Measurements from ENCODE around the gene COL4A2. TPM values are rescaled to one million over a fixed set of nuclear protein-coding genes. Genes with fewer than 3 reads are reported as not detected.
A peak's percentile ranks its signal among the peaks of the same experiment; 100 is the strongest.

COL4A2 gene
- total RNA-seq, 1 donor from 2014 or later, result 1,465 TPM

GRCh38 chr13:110290153-110290552 is 16.9 kb upstream of the COL4A2 start:
- no peak for DNase-seq (ENCODE audit: low read depth)

- no peak for DNase-seq (ENCODE audit: low read depth)
These were observed 16.3 kb upstream of the COL4A2 start for GRCh38 chr13:110290826-110291225.

- DNase-seq (ENCODE audit: low read depth), result no peak
These were observed 15.8 kb upstream of the COL4A2 start for GRCh38 chr13:110291286-110291685.

- no peak for DNase-seq (ENCODE audit: low read depth)
These were observed 14.0 kb upstream of the COL4A2 start for GRCh38 chr13:110293037-110293436.

GRCh38 chr13:110293649-110294048 is 13.4 kb upstream of the COL4A2 start:
- DNase-seq (ENCODE audit: low read depth), result no peak

GRCh38 chr13:110294146-110294545 is 12.9 kb upstream of the COL4A2 start:
- DNase-seq (ENCODE audit: low read depth), result no peak

GRCh38 chr13:110294622-110295021 is 12.5 kb upstream of the COL4A2 start:
- no peak for DNase-seq (ENCODE audit: low read depth)

- DNase-seq (ENCODE audit: low read depth), result no peak
These were observed 10.1 kb upstream of the COL4A2 start for GRCh38 chr13:110297011-110297410.

- no peak for DNase-seq (ENCODE audit: low read depth)
These were observed 9.1 kb upstream of the COL4A2 start for GRCh38 chr13:110297766-110298504.

GRCh38 chr13:110298505-110299282 is 8.4 kb upstream of the COL4A2 start:
- DNase-seq (ENCODE audit: low read depth), result no peak

GRCh38 chr13:110299283-110299840 is 7.7 kb upstream of the COL4A2 start:
- DNase-seq (ENCODE audit: low read depth), result no peak

- DNase-seq (ENCODE audit: low read depth), result no peak
These were observed 6.8 kb upstream of the COL4A2 start for GRCh38 chr13:110300090-110300815.

GRCh38 chr13:110301083-110301482 is 6.0 kb upstream of the COL4A2 start:
- DNase-seq (ENCODE audit: low read depth), result no peak

- peak; percentile 43 for DNase-seq (ENCODE audit: low read depth)
These were observed 5.2 kb upstream of the COL4A2 start for GRCh38 chr13:110301606-110302553.

- DNase-seq (ENCODE audit: low read depth), result peak; percentile 98
These were observed 4.1 kb upstream of the COL4A2 start for GRCh38 chr13:110302997-110303396.

- DNase-seq (ENCODE audit: low read depth), result no peak
These were observed 3.4 kb upstream of the COL4A2 start for GRCh38 chr13:110303644-110304043.

GRCh38 chr13:110304256-110304655 is 2.8 kb upstream of the COL4A2 start:
- DNase-seq (ENCODE audit: low read depth), result peak; percentile 92

- DNase-seq (ENCODE audit: low read depth), result no peak
These were observed 2.1 kb upstream of the COL4A2 start for GRCh38 chr13:110305001-110305400.

- DNase-seq (ENCODE audit: low read depth), result no peak
These were observed 1.5 kb upstream of the COL4A2 start for GRCh38 chr13:110305544-110305943.

GRCh38 chr13:110305949-110306339 is 1.1 kb upstream of the COL4A2 start:
- no peak for DNase-seq (ENCODE audit: low read depth)

GRCh38 chr13:110306340-110306959 is 634 bp upstream of the COL4A2 start:
- no peak for DNase-seq (ENCODE audit: low read depth)

All from renal cortical epithelial cell (primary cell).